ENCODE measurements around the gene VTI1A.

- TF ChIP-seq, protein P1, sequence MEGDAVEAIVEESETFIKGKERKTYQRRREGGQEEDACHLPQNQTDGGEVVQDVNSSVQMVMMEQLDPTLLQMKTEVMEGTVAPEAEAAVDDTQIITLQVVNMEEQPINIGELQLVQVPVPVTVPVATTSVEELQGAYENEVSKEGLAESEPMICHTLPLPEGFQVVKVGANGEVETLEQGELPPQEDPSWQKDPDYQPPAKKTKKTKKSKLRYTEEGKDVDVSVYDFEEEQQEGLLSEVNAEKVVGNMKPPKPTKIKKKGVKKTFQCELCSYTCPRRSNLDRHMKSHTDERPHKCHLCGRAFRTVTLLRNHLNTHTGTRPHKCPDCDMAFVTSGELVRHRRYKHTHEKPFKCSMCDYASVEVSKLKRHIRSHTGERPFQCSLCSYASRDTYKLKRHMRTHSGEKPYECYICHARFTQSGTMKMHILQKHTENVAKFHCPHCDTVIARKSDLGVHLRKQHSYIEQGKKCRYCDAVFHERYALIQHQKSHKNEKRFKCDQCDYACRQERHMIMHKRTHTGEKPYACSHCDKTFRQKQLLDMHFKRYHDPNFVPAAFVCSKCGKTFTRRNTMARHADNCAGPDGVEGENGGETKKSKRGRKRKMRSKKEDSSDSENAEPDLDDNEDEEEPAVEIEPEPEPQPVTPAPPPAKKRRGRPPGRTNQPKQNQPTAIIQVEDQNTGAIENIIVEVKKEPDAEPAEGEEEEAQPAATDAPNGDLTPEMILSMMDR (IDR thresholded peaks at IDR 0.05), result no peak
- no peak for TF ChIP-seq POLR2AphosphoS5 (IDR thresholded peaks at IDR 0.05)
- TF ChIP-seq POLR2A (IDR thresholded peaks at IDR 0.05), result no peak
These were observed 232.0 kb downstream of the VTI1A start for GRCh38 chr10:112678987-112679386.

Measured in breast epithelium (tissue), 3 donors.